Spleen (tissue), 7 donors: Measurements from ENCODE around the gene NTN4.

Experiments
- POLR2AphosphoS5 ChIP-seq, 3 donors: sonication (generic); formaldehyde crosslinking; IDR thresholded peaks; one replicate each; pipeline ENCODE4 v1.5.1; 2017; ENCODE audit warnings: antibody characterized with exemption in 3 of 3
- TF ChIP-seq, protein P1 (sequence below), 11 experiments: fragments of 200-600 bp in 7 of 11; fragments of 450-650 bp in 4 of 11; sonication (generic) in 4 of 11; IDR thresholded peaks in 8 of 11; conservative IDR thresholded peaks in 3 of 11; 1 replicate in 7 of 11; 2 replicates in 4 of 11; pipeline versions ENCODE4 v1.4.0 to v1.8.0; 2016 to 2021; ENCODE audit warnings: antibody characterized with exemption in 11 of 11, inconsistent platforms in 4 of 11, mild to moderate bottlenecking in 1 of 11
- donor health status: DM: no; HTN: no; CAD: no; lungs with moderate emphysema.
- donor health status: DM: no; HTN: no; CAD: no.
- donor health status: DM: no; HTN: no; CAD: no.

DNA sequence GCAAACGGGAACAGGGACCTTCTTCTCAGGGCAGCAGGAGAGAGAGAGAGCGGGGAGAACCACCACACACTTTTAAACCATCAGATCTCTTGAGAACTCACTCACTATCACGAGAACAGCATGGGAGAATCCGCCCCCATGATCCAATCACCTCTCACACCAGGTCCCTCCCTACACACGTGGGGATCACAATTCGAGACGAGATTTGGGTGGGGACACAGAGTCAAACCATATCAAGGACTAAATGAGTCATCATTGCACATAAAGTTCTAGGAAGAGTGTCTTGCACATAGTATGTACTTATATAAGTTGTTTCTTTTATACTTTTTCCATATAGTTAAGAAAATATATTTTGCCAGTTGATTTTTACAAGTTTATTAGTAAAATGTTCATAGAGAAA is 17.6 kb upstream of the NTN4 start:
- TF ChIP-seq, protein P1, sequence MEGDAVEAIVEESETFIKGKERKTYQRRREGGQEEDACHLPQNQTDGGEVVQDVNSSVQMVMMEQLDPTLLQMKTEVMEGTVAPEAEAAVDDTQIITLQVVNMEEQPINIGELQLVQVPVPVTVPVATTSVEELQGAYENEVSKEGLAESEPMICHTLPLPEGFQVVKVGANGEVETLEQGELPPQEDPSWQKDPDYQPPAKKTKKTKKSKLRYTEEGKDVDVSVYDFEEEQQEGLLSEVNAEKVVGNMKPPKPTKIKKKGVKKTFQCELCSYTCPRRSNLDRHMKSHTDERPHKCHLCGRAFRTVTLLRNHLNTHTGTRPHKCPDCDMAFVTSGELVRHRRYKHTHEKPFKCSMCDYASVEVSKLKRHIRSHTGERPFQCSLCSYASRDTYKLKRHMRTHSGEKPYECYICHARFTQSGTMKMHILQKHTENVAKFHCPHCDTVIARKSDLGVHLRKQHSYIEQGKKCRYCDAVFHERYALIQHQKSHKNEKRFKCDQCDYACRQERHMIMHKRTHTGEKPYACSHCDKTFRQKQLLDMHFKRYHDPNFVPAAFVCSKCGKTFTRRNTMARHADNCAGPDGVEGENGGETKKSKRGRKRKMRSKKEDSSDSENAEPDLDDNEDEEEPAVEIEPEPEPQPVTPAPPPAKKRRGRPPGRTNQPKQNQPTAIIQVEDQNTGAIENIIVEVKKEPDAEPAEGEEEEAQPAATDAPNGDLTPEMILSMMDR (IDR thresholded peaks at IDR 0.05 in 8 of 11, conservative IDR thresholded peaks at IDR 0.05 in 3 of 11): no peak
- TF ChIP-seq POLR2AphosphoS5 (IDR thresholded peaks at IDR 0.05): no peak
